Mammary epithelial cell (primary cell): ENCODE measurements around the gene DMD.

ENCODE experiments used
- CTCF ChIP-seq, 2 donors: IDR thresholded peaks in 1 of 2; conservative IDR thresholded peaks in 1 of 2; 2 replicates each; pipeline ENCODE4 v1.5.1; 2011 to 2012; ENCODE audit warnings: inconsistent platforms in 2 of 2, low read length in 2 of 2, mild to moderate bottlenecking in 2 of 2, control low read depth in 1 of 2, low read depth in 1 of 2; ENCODE audit not compliant: insufficient read depth in 1 of 2; ENCODE audit errors: extremely low read depth in 1 of 2
- EZH2 ChIP-seq: IDR thresholded peaks from 2 replicates; pipeline ENCODE4 v1.6.1; 2012; ENCODE audit warnings: low read length, inconsistent platforms, borderline replicate concordance

DNA sequence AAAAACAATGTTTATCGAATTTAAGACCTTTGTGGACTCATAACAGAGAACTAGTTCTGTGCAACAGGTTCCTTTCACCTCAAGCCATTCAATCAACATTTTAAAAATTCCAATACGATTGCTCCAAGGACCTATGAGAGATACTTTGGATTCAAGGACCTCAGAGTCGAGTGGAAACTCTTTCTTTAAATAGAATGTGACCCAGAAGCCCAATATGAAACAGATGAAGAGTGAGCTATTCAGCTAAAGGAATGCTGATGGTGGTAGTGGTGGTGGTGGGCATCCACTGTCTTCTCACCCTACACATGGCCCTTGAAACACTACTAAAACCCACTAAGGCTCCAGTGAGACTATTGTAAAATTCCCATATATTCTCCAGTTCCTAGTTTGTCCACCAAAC, 257.2 kb downstream of the DMD start:
- no peak for TF ChIP-seq CTCF (conservative IDR thresholded peaks at IDR 0.05 in 1 of 2, IDR thresholded peaks at IDR 0.05 in 1 of 2; ENCODE audit: extremely low read depth in 1 of 2, insufficient read depth in 1 of 2, low read depth in 1 of 2, low read length in 2 of 2)
- no peak for TF ChIP-seq EZH2
